ENCODE measurements around the gene NTRK2.

- TF ChIP-seq CTCF (IDR thresholded peaks at IDR 0.05), result no peak
- TF ChIP-seq POLR2A (IDR thresholded peaks at IDR 0.05), result no peak
- TF ChIP-seq POLR2AphosphoS5 (IDR thresholded peaks at IDR 0.05; ENCODE audit: insufficient read depth in 1 of 2, low read depth in 1 of 2), result no peak
Measured at GRCh38 chr9:85009251-85009650, 339.7 kb downstream of the NTRK2 start.

All from vagina (tissue), 2 donors.